ENCODE measurements around the gene ZNF154.

- TF ChIP-seq ZNF274 (IDR thresholded peaks at IDR 0.05; ENCODE audit: low read depth, low read length) (no peak), YY1 (IDR thresholded peaks at IDR 0.05; ENCODE audit: insufficient read depth, insufficient read length) (no peak)
These were observed 21.5 kb downstream of the ZNF154 start for GRCh38 chr19:57687363-57688010.

All from NT2/D1 (cell line).